Neural cell (in vitro differentiated cells): ENCODE data around the gene NPSR1. TPM values are rescaled to one million over a fixed set of nuclear protein-coding genes. Genes with fewer than 3 reads are reported as not detected.
A peak's percentile ranks its signal among the peaks of the same experiment; 100 is the strongest.

Experiments
- H2AFZ ChIP-seq: fragments of 200-600, 300-800 bp; sonication (generic), shearing (Covaris generic); 2 replicates; pipeline ENCODE4 v1.6.0; 2014; ENCODE audit warnings: low read depth, mild to moderate bottlenecking, antibody characterized with exemption, low read length, moderate library complexity
- H3F3A ChIP-seq: fragments of 200-600 bp; shearing (Covaris generic); 2 replicates; pipeline ENCODE4 v1.6.1; 2016; ENCODE audit warnings: mild to moderate bottlenecking, moderate library complexity, mixed read lengths, antibody characterized with exemption, low read length; ENCODE audit not compliant: insufficient read depth, poor library complexity, severe bottlenecking
- H3K27ac ChIP-seq: fragments of 200-600, 300-800 bp; sonication (generic), shearing (Covaris generic); 2 replicates; pipeline ENCODE4 v1.5.1; 2014; ENCODE audit warnings: mild to moderate bottlenecking, low read length, moderate library complexity
- H3K27me3 ChIP-seq: fragments of 300-800, 200-600 bp; sonication (generic), shearing (Covaris generic); 2 replicates; pipeline ENCODE4 v1.6.0; 2014; ENCODE audit warnings: mild to moderate bottlenecking, low read depth, low read length, moderate library complexity; ENCODE audit not compliant: insufficient read depth
- H3K36me3 ChIP-seq: fragments of 300-800, 200-600 bp; sonication (generic), shearing (Covaris generic); 2 replicates; pipeline ENCODE4 v1.5.1; 2014; ENCODE audit warnings: mild to moderate bottlenecking, antibody characterized with exemption, low read length, moderate library complexity; ENCODE audit not compliant: insufficient read depth
- H3K4me2 ChIP-seq: fragments of 300-800, 200-600 bp; sonication (generic), shearing (Covaris generic); 2 replicates; pipeline ENCODE4 v1.6.0; 2014; ENCODE audit warnings: mild to moderate bottlenecking, low read length
- H3K4me3 ChIP-seq: fragments of 300-800, 200-600 bp; sonication (generic), shearing (Covaris generic); 2 replicates; pipeline ENCODE4 v1.5.1; 2014; ENCODE audit warnings: mild to moderate bottlenecking, low read length, moderate library complexity
- H3K79me2 ChIP-seq: fragments of 200-600 bp; shearing (Covaris generic); replicated peaks from 2 replicates; pipeline ENCODE4 v1.6.0; 2014; ENCODE audit warnings: mild to moderate bottlenecking, low read length, moderate library complexity; ENCODE audit not compliant: insufficient read depth
- H3K9ac ChIP-seq: fragments of 300-800, 200-600 bp; sonication (generic), shearing (Covaris generic); 2 replicates; pipeline ENCODE4 v1.6.1; 2016; ENCODE audit warnings: mild to moderate bottlenecking, low read length, mixed read lengths
- H3K9me2 ChIP-seq: fragments of 200-600 bp; shearing (Covaris generic); 2 replicates; pipeline ENCODE4 v1.6.1; 2016; ENCODE audit warnings: mild to moderate bottlenecking, low read length, mixed read lengths; ENCODE audit not compliant: insufficient read depth
- H3K9me3 ChIP-seq: fragments of 200-600, 300-800 bp; sonication (generic), shearing (Covaris generic); 2 replicates; pipeline ENCODE4 v1.6.1; 2016; ENCODE audit warnings: mild to moderate bottlenecking, mixed run types, low read length, moderate library complexity, mixed read lengths
- H4K20me1 ChIP-seq: fragments of 200-600 bp; shearing (Covaris generic); 2 replicates; pipeline ENCODE4 v1.6.1; 2016; ENCODE audit warnings: mild to moderate bottlenecking, mixed run types; ENCODE audit not compliant: insufficient read depth
- CTCF ChIP-seq: fragments of 450-650 bp; IDR thresholded peaks from 2 replicates; pipeline ENCODE4 v1.5.1; 2014; ENCODE audit warnings: antibody characterized with exemption, mild to moderate bottlenecking, moderate library complexity; ENCODE audit not compliant: poor library complexity, severe bottlenecking
- EP300 ChIP-seq: fragments of 450-650 bp; conservative IDR thresholded peaks from 2 replicates; pipeline ENCODE4 v1.6.1; 2014; ENCODE audit warnings: antibody characterized with exemption, mild to moderate bottlenecking, moderate library complexity; ENCODE audit not compliant: poor library complexity, severe bottlenecking
- EZH2 ChIP-seq: fragments of 200-600, 300-800 bp; shearing (Covaris generic), sonication (generic); IDR thresholded peaks from 2 replicates; pipeline ENCODE4 v1.6.1; 2014; ENCODE audit warnings: antibody characterized with exemption, low read length, borderline replicate concordance, mild to moderate bottlenecking; ENCODE audit not compliant: insufficient read depth, poor library complexity, severe bottlenecking
- MXI1 ChIP-seq: fragments of 450-650 bp; conservative IDR thresholded peaks from 2 replicates; pipeline ENCODE4 v1.6.1; 2014; ENCODE audit warnings: antibody characterized with exemption, mild to moderate bottlenecking; ENCODE audit not compliant: poor library complexity, severe bottlenecking
- POLR2AphosphoS5 ChIP-seq: IDR thresholded peaks from 2 replicates; pipeline ENCODE4 v1.6.1; 2012
- RAD21 ChIP-seq: fragments of 450-650 bp; conservative IDR thresholded peaks from 2 replicates; pipeline ENCODE4 v1.6.1; 2014; ENCODE audit warnings: antibody characterized with exemption, mild to moderate bottlenecking, moderate library complexity
- REST ChIP-seq: IDR thresholded peaks from 2 replicates; pipeline ENCODE4 v1.6.1; 2012; ENCODE audit warnings: borderline replicate concordance
- SMC3 ChIP-seq: fragments of 450-650 bp; conservative IDR thresholded peaks from 2 replicates; pipeline ENCODE4 v1.6.1; 2014; ENCODE audit warnings: antibody characterized with exemption, mild to moderate bottlenecking, moderate library complexity; ENCODE audit not compliant: poor library complexity
- TAF1 ChIP-seq: IDR thresholded peaks from 2 replicates; pipeline ENCODE4 v1.6.1; 2012; ENCODE audit warnings: low read depth
- polyA plus RNA-seq: library from polyadenylated mRNA; depleted of rRNA; stranded (reverse); fragments of >200 nt; gene quantifications from 2 replicates; pipeline ENCODE4 v1.2.3, GENCODE V29; 2014

NPSR1 gene
- polyA plus RNA-seq, 1 donor from 2014 or later, result not detected

GRCh38 chr7:34675749-34676374 is 17.8 kb downstream of the NPSR1 start:
- no peaks in the 10 kb centered on the region for H3K9me2 ChIP-seq
- H3F3A ChIP-seq, result no peaks in the 10 kb centered on the region
- TF ChIP-seq EP300 (no peak), SMC3 (peak; percentile 33), TAF1 (no peak), CTCF (peak; percentile 49)
- no peak overlapping the region for H3K4me3 ChIP-seq
- H3K27me3 ChIP-seq, result no peaks in the 10 kb centered on the region
- no peaks in the 10 kb centered on the region for H3K79me2 ChIP-seq
- no peaks in the 10 kb centered on the region for H4K20me1 ChIP-seq
- H3K9me3 ChIP-seq, result no peaks in the 10 kb centered on the region
- H3K9ac ChIP-seq, result no peak overlapping the region
- H2AFZ ChIP-seq, result no peak overlapping the region
- no peak overlapping the region for H3K4me2 ChIP-seq
- H3K36me3 ChIP-seq, result no peaks in the 10 kb centered on the region
- H3K27ac ChIP-seq, result no peak overlapping the region

GRCh38 chr7:34677491-34677890 is 19.5 kb downstream of the NPSR1 start:
- Histone ChIP-seq H3K27ac (no peak overlapping the region), H3K4me3 (no peak overlapping the region), H3K4me2 (no peak overlapping the region), H2AFZ (no peak overlapping the region), H3K36me3 (no peaks in the 10 kb centered on the region), H3K9me3 (no peaks in the 10 kb centered on the region), H3K9me2 (no peaks in the 10 kb centered on the region), H3K27me3 (no peaks in the 10 kb centered on the region), H3K79me2 (no peaks in the 10 kb centered on the region), H3F3A (no peaks in the 10 kb centered on the region), H3K9ac (no peak overlapping the region), H4K20me1 (no peaks in the 10 kb centered on the region)
- TF ChIP-seq MXI1 (no peak), RAD21 (no peak), POLR2AphosphoS5 (no peak), REST (no peak), TAF1 (no peak), EZH2 (no peak), EP300 (no peak), CTCF (no peak), SMC3 (no peak)
